Neuronal stem cell (in vitro differentiated cells): ENCODE data around the gene TPRX2.

ENCODE experiments used
- DNase-seq: peaks from one replicate; pipeline ENCODE4 v3.0.0-alpha.2; 2013; ENCODE audit warnings: low spot score
- H2AFZ ChIP-seq: one replicate; pipeline ENCODE4 v1.6.1; 2013; ENCODE audit warnings: mild to moderate bottlenecking, low read length, inconsistent platforms
- H2AK5ac ChIP-seq: 2 replicates; pipeline ENCODE4 v1.6.1; 2013; ENCODE audit warnings: low read depth, mild to moderate bottlenecking, inconsistent platforms, low read length, moderate library complexity, mixed read lengths
- H2BK120ac ChIP-seq: 2 replicates; pipeline ENCODE4 v1.6.1; 2013; ENCODE audit warnings: low read depth, mild to moderate bottlenecking, inconsistent platforms, low read length, moderate library complexity, mixed read lengths
- H2BK12ac ChIP-seq: one replicate; pipeline ENCODE4 v1.6.1; 2013; ENCODE audit warnings: low read length, inconsistent platforms
- H2BK15ac ChIP-seq: 2 replicates; pipeline ENCODE4 v1.6.1; 2013; ENCODE audit warnings: mild to moderate bottlenecking, low read length, inconsistent platforms, mixed read lengths
- H2BK5ac ChIP-seq: one replicate; pipeline ENCODE4 v1.6.1; 2013; ENCODE audit warnings: inconsistent platforms, mild to moderate bottlenecking, low read length, moderate library complexity
- H3K14ac ChIP-seq: one replicate; pipeline ENCODE4 v1.6.1; 2013; ENCODE audit warnings: low read length, inconsistent platforms
- H3K18ac ChIP-seq: 2 replicates; pipeline ENCODE4 v1.6.1; 2013; ENCODE audit warnings: low read length, inconsistent platforms
- H3K23ac ChIP-seq: 2 replicates; pipeline ENCODE4 v1.6.1; 2013; ENCODE audit warnings: low read depth, mild to moderate bottlenecking, mixed read lengths, low read length, inconsistent platforms; ENCODE audit not compliant: poor library complexity
- H3K27ac ChIP-seq: replicated peaks from 3 replicates; pipeline ENCODE4 v1.5.1; 2013; ENCODE audit warnings: low read length, inconsistent platforms
- H3K27me3 ChIP-seq, 3 experiments: 2 replicates each; pipeline ENCODE4 v1.6.1; 2013; ENCODE audit warnings: low read length in 3 of 3, mild to moderate bottlenecking in 2 of 3, inconsistent platforms in 1 of 3, low read depth in 1 of 3, mixed read lengths in 1 of 3, moderate library complexity in 1 of 3; ENCODE audit not compliant: control insufficient read depth in 3 of 3, insufficient read depth in 3 of 3
- H3K36me3 ChIP-seq, 2 donors: replicated peaks in 1 of 2; 2 replicates each; pipeline ENCODE4 v1.6.1; 2013; ENCODE audit warnings: low read length in 2 of 2; ENCODE audit not compliant: control insufficient read depth in 2 of 2, insufficient read depth in 2 of 2
- H3K4ac ChIP-seq: 2 replicates; pipeline ENCODE4 v1.6.1; 2013; ENCODE audit warnings: inconsistent platforms, mild to moderate bottlenecking, low read length, moderate library complexity
- H3K4me1 ChIP-seq, 2 donors: 1 replicate in 1 of 2; 2 replicates in 1 of 2; pipeline ENCODE4 v1.6.1; 2013; ENCODE audit warnings: low read length in 2 of 2, low read depth in 1 of 2; ENCODE audit not compliant: control insufficient read depth in 2 of 2, insufficient read depth in 1 of 2
- H3K4me2 ChIP-seq: one replicate; pipeline ENCODE4 v1.6.1; 2013; ENCODE audit warnings: mild to moderate bottlenecking, low read length, inconsistent platforms; ENCODE audit not compliant: insufficient read depth, poor library complexity, severe bottlenecking
- H3K4me3 ChIP-seq, 2 donors: 2 replicates each; pipeline ENCODE4 v1.5.1; 2013; ENCODE audit warnings: low read length in 2 of 2, mild to moderate bottlenecking in 2 of 2, inconsistent platforms in 1 of 2, moderate library complexity in 1 of 2
- H3K79me1 ChIP-seq: one replicate; pipeline ENCODE4 v1.6.1; 2013; ENCODE audit warnings: low read depth, mild to moderate bottlenecking, inconsistent platforms, low read length, moderate library complexity
- H3K9ac ChIP-seq: one replicate; pipeline ENCODE4 v1.6.1; 2013; ENCODE audit warnings: mild to moderate bottlenecking, low read depth, low read length, inconsistent platforms; ENCODE audit not compliant: poor library complexity
- H3K9me3 ChIP-seq, 2 donors: replicated peaks in 1 of 2; 2 replicates each; pipeline versions ENCODE3 to v1.6.1; 2013; ENCODE audit warnings: low read length in 2 of 2, mild to moderate bottlenecking in 2 of 2, inconsistent platforms in 1 of 2, low read depth in 1 of 2, mixed read lengths in 1 of 2, moderate library complexity in 1 of 2; ENCODE audit not compliant: control insufficient read depth in 2 of 2, insufficient read depth in 1 of 2
- H4K8ac ChIP-seq: one replicate; pipeline ENCODE4 v1.6.1; 2013; ENCODE audit warnings: low read depth, mild to moderate bottlenecking, inconsistent platforms, low read length, moderate library complexity
- H4K91ac ChIP-seq: one replicate; pipeline ENCODE4 v1.6.1; 2013; ENCODE audit warnings: low read length, low read depth, mild to moderate bottlenecking, inconsistent platforms; ENCODE audit not compliant: poor library complexity
- WGBS, 2 donors: extraction: QIAGEN DNeasy Blood & Tissue Kit; methylation state at CpG; one replicate each; pipeline ENCODE4 v1.1.7; 2013; ENCODE audit warnings: missing lambda C conversion rate in 2 of 2, mixed read lengths in 1 of 2; ENCODE audit not compliant: insufficient read length in 2 of 2, insufficient replicate concordance in 1 of 2; ENCODE audit errors: extremely low coverage in 2 of 2; 5-methylcytosine and 5-hydroxymethylcytosine counted together

The TPRX2 gene

GRCh38 chr19:47882890-47883289, 23.9 kb downstream of the TPRX2 start:
- no peak overlapping the region for H3K23ac ChIP-seq
- H2BK15ac ChIP-seq, result no peak overlapping the region
- H4K91ac ChIP-seq, result no peak overlapping the region
- no peak overlapping the region for H3K9ac ChIP-seq
- no peak overlapping the region for H2BK120ac ChIP-seq
- no CpG with 5 or more reads among the region's 3 CpGs for WGBS, 2 donors
- H2BK12ac ChIP-seq, result no peak overlapping the region
- H3K27me3 ChIP-seq, result peaks cover 0 to 4% (median 0%) of the 10 kb centered on the region in 3 experiments
- H3K4me2 ChIP-seq, result no peak overlapping the region
- no peaks in the 10 kb centered on the region for H3K36me3 ChIP-seq
- H2BK5ac ChIP-seq, result no peak overlapping the region
- H4K8ac ChIP-seq, result no peak overlapping the region
- no peak overlapping the region for H3K14ac ChIP-seq
- no peaks in the 10 kb centered on the region for H3K9me3 ChIP-seq
- no peak for DNase-seq
- H2AFZ ChIP-seq, result no peak overlapping the region
- H2AK5ac ChIP-seq, result no peak overlapping the region
- H3K27ac ChIP-seq, result no peak overlapping the region
- no peak overlapping the region for H3K4ac ChIP-seq
- H3K18ac ChIP-seq, result no peak overlapping the region
- no peaks in the 10 kb centered on the region for H3K79me1 ChIP-seq
- H3K4me3 ChIP-seq, result no peak overlapping the region
- peaks cover 0 to 2% of the 10 kb centered on the region in 2 donors for H3K4me1 ChIP-seq

- H2BK12ac ChIP-seq, result no peak overlapping the region
- no peak overlapping the region for H2AFZ ChIP-seq
- no peak for DNase-seq
- no peak overlapping the region for H4K91ac ChIP-seq
- no peaks in the 10 kb centered on the region for H3K36me3 ChIP-seq
- H3K27me3 ChIP-seq, result peaks cover 0 to 4% (median 0%) of the 10 kb centered on the region in 3 experiments
- H4K8ac ChIP-seq, result no peak overlapping the region
- no peak overlapping the region for H2BK120ac ChIP-seq
- H3K4me1 ChIP-seq, result peaks cover 0 to 2% of the 10 kb centered on the region in 2 donors
- no peak overlapping the region for H3K27ac ChIP-seq
- no peak overlapping the region for H3K4me3 ChIP-seq
- no peak overlapping the region for H2BK15ac ChIP-seq
- no peak overlapping the region for H3K18ac ChIP-seq
- no peak overlapping the region for H3K23ac ChIP-seq
- H3K4me2 ChIP-seq, result no peak overlapping the region
- no peak overlapping the region for H2BK5ac ChIP-seq
- no peak overlapping the region for H3K9ac ChIP-seq
- H3K79me1 ChIP-seq, result no peaks in the 10 kb centered on the region
- no peak overlapping the region for H3K14ac ChIP-seq
- H3K4ac ChIP-seq, result no peak overlapping the region
- no CpG with 5 or more reads among the region's 5 CpGs for WGBS, 2 donors
- H2AK5ac ChIP-seq, result no peak overlapping the region
- no peaks in the 10 kb centered on the region for H3K9me3 ChIP-seq
These were observed 26.0 kb downstream of the TPRX2 start for GRCh38 chr19:47885067-47885463.

GRCh38 chr19:47886010-47886559, 27.1 kb downstream of the TPRX2 start, which contains the start of gene SULT2A1:
Gene SULT2A1 (minus strand): TSS chr19:47886315. CDS start chr19:47886257, 58 bp downstream.
- Histone ChIP-seq H4K91ac (no peak within 1 kb of the TSS), H3K9ac (no peak within 1 kb of the TSS), H3K18ac (no peak within 1 kb of the TSS), H2BK120ac (no peak within 1 kb of the TSS), H2AK5ac (no peak within 1 kb of the TSS), H2AFZ (no peak within 1 kb of the TSS), H3K27me3 (peaks cover 0 to 4% (median 0%) of the 10 kb centered on the region in 3 experiments), H3K14ac (no peak within 1 kb of the TSS), H3K36me3 (no peaks in the 10 kb centered on the region), H3K23ac (no peak within 1 kb of the TSS), H3K4me1 (peaks cover 0 to 2% of the 10 kb centered on the region in 2 donors), H3K9me3 (no peaks in the 10 kb centered on the region), H2BK15ac (no peak within 1 kb of the TSS), H2BK5ac (no peak within 1 kb of the TSS), H3K79me1 (no peaks in the 10 kb centered on the region), H2BK12ac (no peak within 1 kb of the TSS), H3K4me3 (no peak within 1 kb of the TSS), H3K4me2 (no peak within 1 kb of the TSS), H3K4ac (no peak within 1 kb of the TSS), H3K27ac (no peak within 1 kb of the TSS), H4K8ac (no peak within 1 kb of the TSS)
- no peak for DNase-seq
- WGBS, 2 donors, result no CpG with 5 or more reads among the region's 12 CpGs

GRCh38 chr19:47890865-47891621, 32.0 kb downstream of the TPRX2 start:
- Histone ChIP-seq H3K9me3 (peaks cover 0 to 2% of the 10 kb centered on the region in 2 donors), H2BK12ac (no peak overlapping the region), H2BK15ac (no peak overlapping the region), H4K8ac (no peak overlapping the region), H2AFZ (no peak overlapping the region), H3K14ac (no peak overlapping the region), H3K4me3 (no peak overlapping the region), H3K4ac (no peak overlapping the region), H3K18ac (no peak overlapping the region), H3K36me3 (no peaks in the 10 kb centered on the region), H3K79me1 (no peaks in the 10 kb centered on the region), H2BK5ac (no peak overlapping the region), H2AK5ac (no peak overlapping the region), H3K27ac (no peak overlapping the region), H3K9ac (no peak overlapping the region), H3K4me2 (no peak overlapping the region), H3K23ac (no peak overlapping the region), H4K91ac (no peak overlapping the region), H2BK120ac (no peak overlapping the region), H3K4me1 (no peaks in the 10 kb centered on the region), H3K27me3 (no peaks in the 10 kb centered on the region)
- DNase-seq, result no peak
- WGBS, 2 donors, result no CpG with 5 or more reads among the region's 7 CpGs
